Neural progenitor cell (in vitro differentiated cells): Measurements from ENCODE around the gene SPATA18.

Source experiments
- CTCF ChIP-seq: fragments of 200-600 bp; sonication (generic); IDR thresholded peaks from 2 replicates; pipeline ENCODE4 v1.5.1; 2017; ENCODE audit warnings: antibody characterized with exemption, mild to moderate bottlenecking
- EZH2 ChIP-seq: fragments of 200-600 bp; sonication (generic); IDR thresholded peaks from 2 replicates; pipeline ENCODE4 v1.6.1; 2017; ENCODE audit warnings: antibody characterized with exemption, mild to moderate bottlenecking, moderate library complexity
- EZH2phosphoT487 ChIP-seq: fragments of 200-600 bp; sonication (generic); IDR thresholded peaks from 2 replicates; pipeline ENCODE4 v1.6.1; 2017; ENCODE audit warnings: antibody characterized with exemption

- TF ChIP-seq EZH2 = no peak
- TF ChIP-seq CTCF = no peak
- TF ChIP-seq EZH2phosphoT487 = no peak
These were observed 42.4 kb downstream of the SPATA18 start for GRCh38 chr4:52093466-52093865.
